Measurements from ENCODE around the gene HES5.

- TF ChIP-seq EZH2phosphoT487 (IDR thresholded peaks at IDR 0.05; ENCODE audit: insufficient read depth, low read depth) (no peak), EZH2 (IDR thresholded peaks at IDR 0.05; ENCODE audit: insufficient read depth, poor library complexity, severe bottlenecking) (peak; percentile 89)
These were observed 25.7 kb downstream of the HES5 start for GRCh38 chr1:2504225-2504948.

Measured in GM23248 (cell line).